ENCODE measurements around the gene ANO2. TPM values are rescaled to one million over a fixed set of nuclear protein-coding genes. Genes with fewer than 3 reads are reported as not detected.

Gene ANO2
- total and polyA plus RNA-seq, 2 experiments from 2014 or later, result 2.3 to 4.6 TPM

DNA sequence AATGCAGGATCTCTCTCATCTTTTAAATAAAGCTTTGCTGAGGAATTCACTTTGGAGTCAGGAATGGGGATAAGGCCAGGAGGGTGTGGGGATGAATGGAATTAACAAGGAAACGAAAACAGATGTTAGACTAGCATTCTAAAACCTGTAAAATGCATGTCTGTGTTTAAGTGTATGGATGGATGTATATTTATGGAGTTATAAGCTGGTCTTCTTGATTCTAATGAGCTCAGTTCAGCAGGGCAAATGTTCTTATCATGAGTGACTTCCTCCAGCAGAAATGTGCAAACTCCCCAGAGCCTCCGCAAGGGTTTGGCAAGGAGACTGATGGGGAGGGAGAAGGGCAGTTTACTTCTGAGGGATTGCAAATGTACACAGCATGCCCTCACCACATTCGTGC lies 364.0 kb downstream of the ANO2 start:
- no peaks in the 10 kb centered on the region for H3K79me2 ChIP-seq (replicated peaks; ENCODE audit: insufficient read depth)
- 0 out of 2 replicates have a peak, but pooled peaks cover under 1% of the 10 kb centered on the region for H3K4me1 ChIP-seq (ENCODE audit: insufficient read depth)
- no peaks in the 10 kb centered on the region for H3K27me3 ChIP-seq (ENCODE audit: insufficient read depth)
- no peak overlapping the region for H2AFZ ChIP-seq
- no peak overlapping the region for H3K4me2 ChIP-seq
- DNase-seq (ENCODE audit: low spot score), result no peak
- H4K20me1 ChIP-seq (replicated peaks; ENCODE audit: insufficient read depth), result no peaks in the 10 kb centered on the region
- H3K36me3 ChIP-seq (ENCODE audit: insufficient read depth), result no peaks in the 10 kb centered on the region
- Mint-ChIP-seq H3K4me3 (no peak overlapping the region), H3K36me3 (ENCODE audit: low read depth) (no peaks in the 10 kb centered on the region), H3K27me3 (ENCODE audit: insufficient read depth, low read depth, poor library complexity) (peaks cover 2% of the 10 kb centered on the region), H3K9me3 (no peaks in the 10 kb centered on the region), H3K4me1 (peaks cover 4% of the 10 kb centered on the region; the same call in 1 of the 3 replicates), H3K27ac (no peak overlapping the region)
- ATAC-seq, result no peak
- H3F3A ChIP-seq (replicated peaks; ENCODE audit: low read depth), result no peaks in the 10 kb centered on the region
- no peak overlapping the region for H3K4me3 ChIP-seq
- no peak overlapping the region for H3K27ac ChIP-seq (ENCODE audit: low read depth)
- peaks cover 17% of the 10 kb centered on the region; the same call in 1 of the 2 replicates for H3K9me2 ChIP-seq (ENCODE audit: insufficient read depth)
- TF ChIP-seq, protein P1, sequence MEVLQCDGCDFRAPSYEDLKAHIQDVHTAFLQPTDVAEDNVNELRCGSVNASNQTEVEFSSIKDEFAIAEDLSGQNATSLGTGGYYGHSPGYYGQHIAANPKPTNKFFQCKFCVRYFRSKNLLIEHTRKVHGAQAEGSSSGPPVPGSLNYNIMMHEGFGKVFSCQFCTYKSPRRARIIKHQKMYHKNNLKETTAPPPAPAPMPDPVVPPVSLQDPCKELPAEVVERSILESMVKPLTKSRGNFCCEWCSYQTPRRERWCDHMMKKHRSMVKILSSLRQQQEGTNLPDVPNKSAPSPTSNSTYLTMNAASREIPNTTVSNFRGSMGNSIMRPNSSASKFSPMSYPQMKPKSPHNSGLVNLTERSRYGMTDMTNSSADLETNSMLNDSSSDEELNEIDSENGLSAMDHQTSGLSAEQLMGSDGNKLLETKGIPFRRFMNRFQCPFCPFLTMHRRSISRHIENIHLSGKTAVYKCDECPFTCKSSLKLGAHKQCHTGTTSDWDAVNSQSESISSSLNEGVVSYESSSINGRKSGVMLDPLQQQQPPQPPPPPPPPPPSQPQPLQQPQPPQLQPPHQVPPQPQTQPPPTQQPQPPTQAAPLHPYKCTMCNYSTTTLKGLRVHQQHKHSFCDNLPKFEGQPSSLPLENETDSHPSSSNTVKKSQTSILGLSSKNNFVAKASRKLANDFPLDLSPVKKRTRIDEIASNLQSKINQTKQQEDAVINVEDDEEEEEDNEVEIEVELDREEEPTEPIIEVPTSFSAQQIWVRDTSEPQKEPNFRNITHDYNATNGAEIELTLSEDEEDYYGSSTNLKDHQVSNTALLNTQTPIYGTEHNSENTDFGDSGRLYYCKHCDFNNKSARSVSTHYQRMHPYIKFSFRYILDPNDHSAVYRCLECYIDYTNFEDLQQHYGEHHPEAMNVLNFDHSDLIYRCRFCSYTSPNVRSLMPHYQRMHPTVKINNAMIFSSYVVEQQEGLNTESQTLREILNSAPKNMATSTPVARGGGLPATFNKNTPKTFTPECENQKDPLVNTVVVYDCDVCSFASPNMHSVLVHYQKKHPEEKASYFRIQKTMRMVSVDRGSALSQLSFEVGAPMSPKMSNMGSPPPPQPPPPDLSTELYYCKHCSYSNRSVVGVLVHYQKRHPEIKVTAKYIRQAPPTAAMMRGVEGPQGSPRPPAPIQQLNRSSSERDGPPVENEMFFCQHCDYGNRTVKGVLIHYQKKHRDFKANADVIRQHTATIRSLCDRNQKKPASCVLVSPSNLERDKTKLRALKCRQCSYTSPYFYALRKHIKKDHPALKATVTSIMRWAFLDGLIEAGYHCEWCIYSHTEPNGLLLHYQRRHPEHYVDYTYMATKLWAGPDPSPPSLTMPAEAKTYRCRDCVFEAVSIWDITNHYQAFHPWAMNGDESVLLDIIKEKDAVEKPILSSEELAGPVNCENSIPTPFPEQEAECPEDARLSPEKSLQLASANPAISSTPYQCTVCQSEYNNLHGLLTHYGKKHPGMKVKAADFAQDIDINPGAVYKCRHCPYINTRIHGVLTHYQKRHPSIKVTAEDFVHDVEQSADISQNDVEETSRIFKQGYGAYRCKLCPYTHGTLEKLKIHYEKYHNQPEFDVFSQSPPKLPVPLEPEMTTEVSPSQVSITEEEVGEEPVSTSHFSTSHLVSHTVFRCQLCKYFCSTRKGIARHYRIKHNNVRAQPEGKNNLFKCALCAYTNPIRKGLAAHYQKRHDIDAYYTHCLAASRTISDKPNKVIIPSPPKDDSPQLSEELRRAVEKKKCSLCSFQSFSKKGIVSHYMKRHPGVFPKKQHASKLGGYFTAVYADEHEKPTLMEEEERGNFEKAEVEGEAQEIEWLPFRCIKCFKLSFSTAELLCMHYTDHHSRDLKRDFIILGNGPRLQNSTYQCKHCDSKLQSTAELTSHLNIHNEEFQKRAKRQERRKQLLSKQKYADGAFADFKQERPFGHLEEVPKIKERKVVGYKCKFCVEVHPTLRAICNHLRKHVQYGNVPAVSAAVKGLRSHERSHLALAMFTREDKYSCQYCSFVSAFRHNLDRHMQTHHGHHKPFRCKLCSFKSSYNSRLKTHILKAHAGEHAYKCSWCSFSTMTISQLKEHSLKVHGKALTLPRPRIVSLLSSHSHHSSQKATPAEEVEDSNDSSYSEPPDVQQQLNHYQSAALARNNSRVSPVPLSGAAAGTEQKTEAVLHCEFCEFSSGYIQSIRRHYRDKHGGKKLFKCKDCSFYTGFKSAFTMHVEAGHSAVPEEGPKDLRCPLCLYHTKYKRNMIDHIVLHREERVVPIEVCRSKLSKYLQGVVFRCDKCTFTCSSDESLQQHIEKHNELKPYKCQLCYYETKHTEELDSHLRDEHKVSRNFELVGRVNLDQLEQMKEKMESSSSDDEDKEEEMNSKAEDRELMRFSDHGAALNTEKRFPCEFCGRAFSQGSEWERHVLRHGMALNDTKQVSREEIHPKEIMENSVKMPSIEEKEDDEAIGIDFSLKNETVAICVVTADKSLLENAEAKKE (CRISPR knock-in tag; IDR thresholded peaks at IDR 0.05), result no peak
- TF ChIP-seq CREB1 (CRISPR knock-in tag; IDR thresholded peaks at IDR 0.05; ENCODE audit: low read depth) (no peak), ZNF114 (CRISPR knock-in tag; IDR thresholded peaks at IDR 0.05) (no peak), NANOG (IDR thresholded peaks at IDR 0.05; ENCODE audit: borderline replicate concordance) (no peak), STAT1 (IDR thresholded peaks at IDR 0.05; ENCODE audit: unreplicated experiment) (no peak), JUNB (IDR thresholded peaks at IDR 0.05; ENCODE audit: unreplicated experiment) (no peak), EZH2 (IDR thresholded peaks at IDR 0.05; ENCODE audit: low read depth, unreplicated experiment) (no peak), EZH2phosphoT487 (IDR thresholded peaks at IDR 0.05; ENCODE audit: unreplicated experiment) (no peak), ZNF331 (CRISPR knock-in tag; IDR thresholded peaks at IDR 0.05; ENCODE audit: low read depth) (no peak), POLR2AphosphoS5 (IDR thresholded peaks at IDR 0.05; ENCODE audit: low read depth) (no peak)
- TF ChIP-seq, protein P2, sequence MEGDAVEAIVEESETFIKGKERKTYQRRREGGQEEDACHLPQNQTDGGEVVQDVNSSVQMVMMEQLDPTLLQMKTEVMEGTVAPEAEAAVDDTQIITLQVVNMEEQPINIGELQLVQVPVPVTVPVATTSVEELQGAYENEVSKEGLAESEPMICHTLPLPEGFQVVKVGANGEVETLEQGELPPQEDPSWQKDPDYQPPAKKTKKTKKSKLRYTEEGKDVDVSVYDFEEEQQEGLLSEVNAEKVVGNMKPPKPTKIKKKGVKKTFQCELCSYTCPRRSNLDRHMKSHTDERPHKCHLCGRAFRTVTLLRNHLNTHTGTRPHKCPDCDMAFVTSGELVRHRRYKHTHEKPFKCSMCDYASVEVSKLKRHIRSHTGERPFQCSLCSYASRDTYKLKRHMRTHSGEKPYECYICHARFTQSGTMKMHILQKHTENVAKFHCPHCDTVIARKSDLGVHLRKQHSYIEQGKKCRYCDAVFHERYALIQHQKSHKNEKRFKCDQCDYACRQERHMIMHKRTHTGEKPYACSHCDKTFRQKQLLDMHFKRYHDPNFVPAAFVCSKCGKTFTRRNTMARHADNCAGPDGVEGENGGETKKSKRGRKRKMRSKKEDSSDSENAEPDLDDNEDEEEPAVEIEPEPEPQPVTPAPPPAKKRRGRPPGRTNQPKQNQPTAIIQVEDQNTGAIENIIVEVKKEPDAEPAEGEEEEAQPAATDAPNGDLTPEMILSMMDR (conservative IDR thresholded peaks at IDR 0.05; ENCODE audit: low read depth in 2 of 2), result no peak
- TF ChIP-seq, protein P3, sequence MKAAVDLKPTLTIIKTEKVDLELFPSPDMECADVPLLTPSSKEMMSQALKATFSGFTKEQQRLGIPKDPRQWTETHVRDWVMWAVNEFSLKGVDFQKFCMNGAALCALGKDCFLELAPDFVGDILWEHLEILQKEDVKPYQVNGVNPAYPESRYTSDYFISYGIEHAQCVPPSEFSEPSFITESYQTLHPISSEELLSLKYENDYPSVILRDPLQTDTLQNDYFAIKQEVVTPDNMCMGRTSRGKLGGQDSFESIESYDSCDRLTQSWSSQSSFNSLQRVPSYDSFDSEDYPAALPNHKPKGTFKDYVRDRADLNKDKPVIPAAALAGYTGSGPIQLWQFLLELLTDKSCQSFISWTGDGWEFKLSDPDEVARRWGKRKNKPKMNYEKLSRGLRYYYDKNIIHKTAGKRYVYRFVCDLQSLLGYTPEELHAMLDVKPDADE (IDR thresholded peaks at IDR 0.05), result no peak
- TF ChIP-seq, protein P4, sequence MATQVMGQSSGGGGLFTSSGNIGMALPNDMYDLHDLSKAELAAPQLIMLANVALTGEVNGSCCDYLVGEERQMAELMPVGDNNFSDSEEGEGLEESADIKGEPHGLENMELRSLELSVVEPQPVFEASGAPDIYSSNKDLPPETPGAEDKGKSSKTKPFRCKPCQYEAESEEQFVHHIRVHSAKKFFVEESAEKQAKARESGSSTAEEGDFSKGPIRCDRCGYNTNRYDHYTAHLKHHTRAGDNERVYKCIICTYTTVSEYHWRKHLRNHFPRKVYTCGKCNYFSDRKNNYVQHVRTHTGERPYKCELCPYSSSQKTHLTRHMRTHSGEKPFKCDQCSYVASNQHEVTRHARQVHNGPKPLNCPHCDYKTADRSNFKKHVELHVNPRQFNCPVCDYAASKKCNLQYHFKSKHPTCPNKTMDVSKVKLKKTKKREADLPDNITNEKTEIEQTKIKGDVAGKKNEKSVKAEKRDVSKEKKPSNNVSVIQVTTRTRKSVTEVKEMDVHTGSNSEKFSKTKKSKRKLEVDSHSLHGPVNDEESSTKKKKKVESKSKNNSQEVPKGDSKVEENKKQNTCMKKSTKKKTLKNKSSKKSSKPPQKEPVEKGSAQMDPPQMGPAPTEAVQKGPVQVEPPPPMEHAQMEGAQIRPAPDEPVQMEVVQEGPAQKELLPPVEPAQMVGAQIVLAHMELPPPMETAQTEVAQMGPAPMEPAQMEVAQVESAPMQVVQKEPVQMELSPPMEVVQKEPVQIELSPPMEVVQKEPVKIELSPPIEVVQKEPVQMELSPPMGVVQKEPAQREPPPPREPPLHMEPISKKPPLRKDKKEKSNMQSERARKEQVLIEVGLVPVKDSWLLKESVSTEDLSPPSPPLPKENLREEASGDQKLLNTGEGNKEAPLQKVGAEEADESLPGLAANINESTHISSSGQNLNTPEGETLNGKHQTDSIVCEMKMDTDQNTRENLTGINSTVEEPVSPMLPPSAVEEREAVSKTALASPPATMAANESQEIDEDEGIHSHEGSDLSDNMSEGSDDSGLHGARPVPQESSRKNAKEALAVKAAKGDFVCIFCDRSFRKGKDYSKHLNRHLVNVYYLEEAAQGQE (IDR thresholded peaks at IDR 0.05; ENCODE audit: unreplicated experiment), result no peak

Measured in GM23338 (cell line).